Measurements from ENCODE around the gene USP32.

The USP32 gene

DNA sequence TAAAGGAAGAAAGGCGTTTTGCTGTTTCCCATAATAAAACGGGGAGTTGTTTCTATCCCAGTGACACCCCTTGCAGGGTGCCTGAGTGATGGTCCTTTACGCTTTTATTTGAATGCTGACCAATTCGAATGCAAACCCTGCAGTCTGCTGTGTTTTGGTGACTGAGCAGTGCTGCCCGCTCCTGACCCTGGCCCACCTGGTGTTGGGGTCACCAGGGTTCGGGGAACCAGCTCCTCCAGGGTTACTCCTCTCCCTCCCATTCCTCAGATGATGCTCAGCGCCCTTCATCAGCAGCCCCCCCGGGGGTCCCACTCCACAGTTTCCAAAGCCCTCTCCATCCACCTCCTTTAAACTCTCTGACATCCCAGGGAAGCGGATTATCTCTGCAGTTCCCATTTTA lies 236.1 kb downstream of the USP32 start:
- H3K4me1 ChIP-seq (ENCODE audit: insufficient read depth, low read length, severe bottlenecking), result peaks cover 8% of the 10 kb centered on the region
- H4K20me1 ChIP-seq (ENCODE audit: insufficient read depth, low read length), result no peaks in the 10 kb centered on the region
- H3K27ac ChIP-seq (ENCODE audit: low read depth, low read length, poor library complexity, severe bottlenecking), result no peak overlapping the region
- no peak overlapping the region for H2AFZ ChIP-seq (ENCODE audit: low read length)
- no peaks in the 10 kb centered on the region for H3K36me3 ChIP-seq (ENCODE audit: insufficient read depth, low read length)
- no peaks in the 10 kb centered on the region for H3K9me2 ChIP-seq (ENCODE audit: low read depth, low read length)
- H3F3A ChIP-seq (ENCODE audit: insufficient read depth, low read length), result no peaks in the 10 kb centered on the region
- peaks cover 15% of the 10 kb centered on the region; the same call in 1 of the 2 replicates for H3K27me3 ChIP-seq (ENCODE audit: insufficient read depth, low read length)
- H3K4me3 ChIP-seq (ENCODE audit: low read depth, low read length, poor library complexity, severe bottlenecking), result no peak overlapping the region
- no peak overlapping the region for H3K9ac ChIP-seq (ENCODE audit: low read length)
- H3K79me2 ChIP-seq (ENCODE audit: insufficient read depth, low read length), result no peaks in the 10 kb centered on the region
- no peak overlapping the region for H3K4me2 ChIP-seq (ENCODE audit: low read length)
- TF ChIP-seq, protein P1, sequence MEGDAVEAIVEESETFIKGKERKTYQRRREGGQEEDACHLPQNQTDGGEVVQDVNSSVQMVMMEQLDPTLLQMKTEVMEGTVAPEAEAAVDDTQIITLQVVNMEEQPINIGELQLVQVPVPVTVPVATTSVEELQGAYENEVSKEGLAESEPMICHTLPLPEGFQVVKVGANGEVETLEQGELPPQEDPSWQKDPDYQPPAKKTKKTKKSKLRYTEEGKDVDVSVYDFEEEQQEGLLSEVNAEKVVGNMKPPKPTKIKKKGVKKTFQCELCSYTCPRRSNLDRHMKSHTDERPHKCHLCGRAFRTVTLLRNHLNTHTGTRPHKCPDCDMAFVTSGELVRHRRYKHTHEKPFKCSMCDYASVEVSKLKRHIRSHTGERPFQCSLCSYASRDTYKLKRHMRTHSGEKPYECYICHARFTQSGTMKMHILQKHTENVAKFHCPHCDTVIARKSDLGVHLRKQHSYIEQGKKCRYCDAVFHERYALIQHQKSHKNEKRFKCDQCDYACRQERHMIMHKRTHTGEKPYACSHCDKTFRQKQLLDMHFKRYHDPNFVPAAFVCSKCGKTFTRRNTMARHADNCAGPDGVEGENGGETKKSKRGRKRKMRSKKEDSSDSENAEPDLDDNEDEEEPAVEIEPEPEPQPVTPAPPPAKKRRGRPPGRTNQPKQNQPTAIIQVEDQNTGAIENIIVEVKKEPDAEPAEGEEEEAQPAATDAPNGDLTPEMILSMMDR (IDR thresholded peaks at IDR 0.05; ENCODE audit: low read length), result no peak
- TF ChIP-seq EZH2 (IDR thresholded peaks at IDR 0.05; ENCODE audit: borderline replicate concordance, low read length), result no peak
- H3K9me3 ChIP-seq (ENCODE audit: low read length), result no peaks in the 10 kb centered on the region

DNA sequence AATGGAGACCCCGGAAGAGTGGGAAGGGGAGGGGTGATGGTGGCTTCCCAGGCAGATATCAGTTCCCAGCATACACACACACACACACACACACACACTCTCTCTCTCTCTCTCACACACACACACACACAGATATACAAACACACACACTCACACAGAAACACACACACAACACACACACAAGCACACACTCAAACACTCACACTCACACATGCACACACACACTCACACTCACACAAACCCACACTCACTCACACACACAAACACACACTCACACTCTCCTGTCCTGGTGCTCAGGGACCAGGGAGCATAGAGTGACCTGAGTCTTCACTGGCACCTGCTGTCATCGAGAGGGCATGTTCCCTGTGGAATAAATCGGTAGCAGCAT lies 236.5 kb downstream of the USP32 start:
- H3K4me2 ChIP-seq (ENCODE audit: low read length), result no peak overlapping the region
- H3K36me3 ChIP-seq (ENCODE audit: insufficient read depth, low read length), result no peaks in the 10 kb centered on the region
- H3K4me3 ChIP-seq (ENCODE audit: low read depth, low read length, poor library complexity, severe bottlenecking), result no peak overlapping the region
- H3K27ac ChIP-seq (ENCODE audit: low read depth, low read length, poor library complexity, severe bottlenecking), result no peak overlapping the region
- no peaks in the 10 kb centered on the region for H3K9me2 ChIP-seq (ENCODE audit: low read depth, low read length)
- H3K9ac ChIP-seq (ENCODE audit: low read length), result no peak overlapping the region
- no peak overlapping the region for H2AFZ ChIP-seq (ENCODE audit: low read length)
- TF ChIP-seq, protein P1 (IDR thresholded peaks at IDR 0.05; ENCODE audit: low read length), result no peak
- TF ChIP-seq EZH2 (IDR thresholded peaks at IDR 0.05; ENCODE audit: borderline replicate concordance, low read length), result no peak
- peaks cover 15% of the 10 kb centered on the region; the same call in 1 of the 2 replicates for H3K27me3 ChIP-seq (ENCODE audit: insufficient read depth, low read length)
- H3F3A ChIP-seq (ENCODE audit: insufficient read depth, low read length), result no peaks in the 10 kb centered on the region
- no peaks in the 10 kb centered on the region for H3K79me2 ChIP-seq (ENCODE audit: insufficient read depth, low read length)
- peaks cover 11% of the 10 kb centered on the region for H3K4me1 ChIP-seq (ENCODE audit: insufficient read depth, low read length, severe bottlenecking)
- H3K9me3 ChIP-seq (ENCODE audit: low read length), result no peaks in the 10 kb centered on the region
- no peaks in the 10 kb centered on the region for H4K20me1 ChIP-seq (ENCODE audit: insufficient read depth, low read length)

DNA sequence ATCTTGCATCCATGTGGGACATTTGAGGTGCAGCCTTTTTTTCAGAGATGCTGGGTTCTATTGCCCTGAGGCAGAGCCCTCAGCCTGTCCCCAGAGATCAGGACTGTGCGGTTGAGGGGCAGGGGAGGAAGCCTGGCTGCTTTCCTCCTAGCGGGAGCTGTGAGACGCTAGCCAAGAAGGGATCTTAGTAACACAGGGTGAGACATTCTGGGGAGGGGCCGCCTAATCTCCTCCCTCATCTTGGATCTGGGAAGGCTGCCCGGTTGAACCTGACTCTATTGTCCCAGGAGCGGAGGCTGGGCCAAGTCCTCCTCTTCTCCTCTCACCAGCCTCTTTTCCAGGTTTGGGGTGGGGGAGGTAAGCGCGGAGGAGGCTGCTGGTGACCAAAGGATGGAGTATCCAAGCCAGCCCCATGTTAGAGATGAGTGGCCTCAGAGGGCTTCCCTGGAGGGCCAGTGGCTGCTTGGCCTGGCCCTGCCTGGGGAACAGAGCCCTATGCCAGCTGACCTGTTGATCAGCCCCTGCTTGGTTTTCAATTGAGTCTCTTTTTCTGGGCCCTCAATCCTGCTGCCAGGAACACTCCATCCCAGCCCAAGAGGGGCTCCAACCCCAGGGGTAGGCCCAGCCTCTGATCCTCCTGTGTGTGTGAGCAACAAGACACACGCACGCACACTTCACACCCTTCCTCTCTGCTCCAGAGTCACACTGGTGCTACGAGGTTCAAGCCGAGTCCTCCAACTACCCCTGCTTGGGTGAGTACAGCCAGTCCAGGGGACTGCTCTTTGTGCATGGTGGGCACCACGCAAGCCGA lies 237.1 kb downstream of the USP32 start:
- Histone ChIP-seq H3K27ac (ENCODE audit: low read depth, low read length, poor library complexity, severe bottlenecking) (no peak overlapping the region), H3K9me2 (ENCODE audit: low read depth, low read length) (no peaks in the 10 kb centered on the region), H3K9me3 (ENCODE audit: low read length) (no peaks in the 10 kb centered on the region), H3K4me2 (ENCODE audit: low read length) (no peak overlapping the region), H3K9ac (ENCODE audit: low read length) (no peak overlapping the region), H2AFZ (ENCODE audit: low read length) (no peak overlapping the region), H3K4me3 (ENCODE audit: low read depth, low read length, poor library complexity, severe bottlenecking) (no peak overlapping the region), H3K36me3 (ENCODE audit: insufficient read depth, low read length) (no peaks in the 10 kb centered on the region), H4K20me1 (ENCODE audit: insufficient read depth, low read length) (no peaks in the 10 kb centered on the region), H3K4me1 (ENCODE audit: insufficient read depth, low read length, severe bottlenecking) (peaks cover 11% of the 10 kb centered on the region), H3F3A (ENCODE audit: insufficient read depth, low read length) (no peaks in the 10 kb centered on the region), H3K79me2 (ENCODE audit: insufficient read depth, low read length) (no peaks in the 10 kb centered on the region), H3K27me3 (ENCODE audit: insufficient read depth, low read length) (peaks cover 15% of the 10 kb centered on the region; the same call in 1 of the 2 replicates)
- TF ChIP-seq EZH2 (IDR thresholded peaks at IDR 0.05; ENCODE audit: borderline replicate concordance, low read length), result no peak
- TF ChIP-seq, protein P1 (IDR thresholded peaks at IDR 0.05; ENCODE audit: low read length), result no peak

All from OCI-LY1 (cell line).